Measurements from ENCODE around the gene ENPP7.

Gene ENPP7

GRCh38 chr17:79757140-79757745 is 26.5 kb downstream of the ENPP7 start:
- DNase-seq, result no peak
- Histone ChIP-seq H3K27ac (no peak overlapping the region), H3K9me3 (ENCODE audit: severe bottlenecking) (no peaks in the 10 kb centered on the region), H3K27me3 (ENCODE audit: insufficient read depth, low read depth, severe bottlenecking) (no peaks in the 10 kb centered on the region), H3K4me3 (ENCODE audit: low read depth, low read length) (no peak overlapping the region), H3K36me3 (no peaks in the 10 kb centered on the region)
- no peak for TF ChIP-seq CTCF (IDR thresholded peaks at IDR 0.05; ENCODE audit: low read depth, low read length)

GRCh38 chr17:79758271-79758670 is 27.5 kb downstream of the ENPP7 start:
- H3K9me3 ChIP-seq (ENCODE audit: severe bottlenecking), result no peaks in the 10 kb centered on the region

GRCh38 chr17:79760197-79760906 is 29.6 kb downstream of the ENPP7 start:
- TF ChIP-seq CTCF (IDR thresholded peaks at IDR 0.05; ENCODE audit: low read depth, low read length), result no peak
- Histone ChIP-seq H3K4me3 (ENCODE audit: low read depth, low read length) (no peak overlapping the region), H3K36me3 (no peaks in the 10 kb centered on the region), H3K27me3 (ENCODE audit: insufficient read depth, low read depth, severe bottlenecking) (no peaks in the 10 kb centered on the region), H3K27ac (no peak overlapping the region; the same call in 1 of the 2 replicates), H3K9me3 (ENCODE audit: severe bottlenecking) (no peaks in the 10 kb centered on the region)
- DNase-seq, result no peak

More at GRCh38 chr17:79758271-79758670, 27.5 kb downstream of the ENPP7 start:
- no peak for DNase-seq
- no peak for TF ChIP-seq CTCF (IDR thresholded peaks at IDR 0.05; ENCODE audit: low read depth, low read length)
- Histone ChIP-seq H3K27ac (no peak overlapping the region), H3K4me3 (ENCODE audit: low read depth, low read length) (no peak overlapping the region), H3K27me3 (ENCODE audit: insufficient read depth, low read depth, severe bottlenecking) (no peaks in the 10 kb centered on the region), H3K36me3 (no peaks in the 10 kb centered on the region)

- no peak for TF ChIP-seq CTCF (IDR thresholded peaks at IDR 0.05; ENCODE audit: low read depth, low read length)
- Histone ChIP-seq H3K9me3 (ENCODE audit: severe bottlenecking) (no peaks in the 10 kb centered on the region), H3K27ac (no peak overlapping the region), H3K27me3 (ENCODE audit: insufficient read depth, low read depth, severe bottlenecking) (no peaks in the 10 kb centered on the region), H3K36me3 (no peaks in the 10 kb centered on the region), H3K4me3 (ENCODE audit: low read depth, low read length) (no peak overlapping the region)
- no peak for DNase-seq
These were observed 31.3 kb downstream of the ENPP7 start for GRCh38 chr17:79761894-79762589.

- H3K9me3 ChIP-seq (ENCODE audit: severe bottlenecking), result peaks cover 8% of the 10 kb centered on the region
- H3K4me3 ChIP-seq (ENCODE audit: low read depth, low read length), result no peak overlapping the region
- H3K27ac ChIP-seq, result no peak overlapping the region
- DNase-seq, result no peak
- H3K27me3 ChIP-seq (ENCODE audit: insufficient read depth, low read depth, severe bottlenecking), result no peaks in the 10 kb centered on the region
- no peaks in the 10 kb centered on the region for H3K36me3 ChIP-seq
- TF ChIP-seq CTCF (IDR thresholded peaks at IDR 0.05; ENCODE audit: low read depth, low read length), result no peak
These were observed 35.0 kb downstream of the ENPP7 start for GRCh38 chr17:79765708-79766107.

All from WERI-Rb-1 (cell line).